MV-4-11 (cell line): Measurements from ENCODE around the gene SCNN1G.

Experiments
- DNase-seq: peaks from one replicate; lab custom pipeline; 2025; lab: John Stamatoyannopoulos, UW

Gene SCNN1G

DNA sequence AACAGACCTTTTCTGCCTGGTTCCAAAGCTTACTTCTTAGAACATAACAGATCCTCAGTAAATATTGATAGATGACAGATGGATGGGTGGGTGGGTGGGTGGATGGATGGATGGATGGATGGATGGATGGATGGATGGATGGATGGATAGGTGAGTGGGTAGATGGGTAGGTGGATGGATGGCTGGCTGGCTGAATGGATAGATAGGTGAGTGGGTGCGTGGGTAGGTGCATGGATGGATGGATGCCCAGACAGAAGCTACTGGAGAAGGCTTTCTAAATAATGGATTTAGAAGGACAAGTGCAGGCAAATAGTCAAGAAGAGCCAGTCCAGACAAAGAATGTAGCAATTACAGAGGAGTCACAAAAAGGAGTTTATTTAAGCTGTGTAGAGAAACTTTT, 19.6 kb downstream of the SCNN1G start:
- no peak for DNase-seq

DNA sequence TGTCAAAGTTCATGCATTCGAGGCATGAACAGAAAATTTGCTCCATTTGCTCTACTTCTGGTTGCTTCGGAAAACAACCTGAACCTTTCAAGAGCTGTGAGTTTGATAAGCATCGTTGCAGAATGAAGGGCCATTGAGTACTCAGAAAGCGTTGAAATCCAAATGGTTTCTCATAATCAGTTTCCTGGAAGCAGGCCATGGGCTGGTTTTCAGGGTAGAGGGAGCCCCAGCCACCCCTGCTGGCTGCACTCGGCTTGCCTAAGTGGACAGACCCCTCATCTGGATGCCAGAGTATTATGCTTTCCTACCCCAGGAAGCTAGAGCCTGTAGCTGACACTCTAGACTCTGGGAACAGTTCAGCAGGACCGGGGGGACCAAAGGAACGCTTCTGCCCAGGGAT, 24.4 kb downstream of the SCNN1G start:
- no peak for DNase-seq

DNA sequence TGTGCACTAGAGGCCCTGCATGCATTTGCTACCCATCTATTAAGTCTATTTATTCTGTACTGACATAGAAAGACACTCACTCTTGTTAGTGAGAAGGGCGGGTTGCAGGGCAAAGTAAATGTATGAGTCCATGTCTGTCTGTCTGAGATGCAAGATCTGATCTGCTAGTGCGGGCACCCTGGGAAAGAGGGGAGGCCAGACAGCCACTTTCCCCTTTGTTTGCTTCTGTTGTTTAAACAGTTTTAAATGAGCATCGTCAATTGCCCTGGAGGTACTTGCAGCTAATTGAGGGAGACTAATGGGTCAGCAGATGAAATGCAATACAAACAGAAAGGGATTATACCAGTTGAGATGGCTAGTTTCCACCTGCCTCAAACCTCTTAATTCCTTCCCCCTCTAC, 24.9 kb downstream of the SCNN1G start:
- DNase-seq, result no peak

DNA sequence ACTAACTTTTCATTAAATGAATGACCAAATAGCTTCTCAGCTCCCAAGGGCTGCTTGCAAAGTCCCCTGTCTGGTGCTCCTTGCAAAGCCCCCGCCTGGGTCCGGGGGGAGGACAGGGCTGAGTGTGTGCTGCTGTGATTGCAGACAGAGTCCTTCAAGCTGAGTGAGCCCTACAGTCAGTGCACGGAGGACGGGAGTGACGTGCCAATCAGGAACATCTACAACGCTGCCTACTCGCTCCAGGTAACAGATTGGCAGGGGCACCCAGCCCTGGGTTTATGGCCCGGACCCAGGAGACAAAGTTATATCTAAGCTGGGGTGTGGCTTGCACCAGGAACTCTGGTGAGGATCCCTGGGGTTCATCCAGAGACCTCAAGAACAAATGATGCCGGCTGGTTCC, 27.1 kb downstream of the SCNN1G start:
- no peak for DNase-seq

DNA sequence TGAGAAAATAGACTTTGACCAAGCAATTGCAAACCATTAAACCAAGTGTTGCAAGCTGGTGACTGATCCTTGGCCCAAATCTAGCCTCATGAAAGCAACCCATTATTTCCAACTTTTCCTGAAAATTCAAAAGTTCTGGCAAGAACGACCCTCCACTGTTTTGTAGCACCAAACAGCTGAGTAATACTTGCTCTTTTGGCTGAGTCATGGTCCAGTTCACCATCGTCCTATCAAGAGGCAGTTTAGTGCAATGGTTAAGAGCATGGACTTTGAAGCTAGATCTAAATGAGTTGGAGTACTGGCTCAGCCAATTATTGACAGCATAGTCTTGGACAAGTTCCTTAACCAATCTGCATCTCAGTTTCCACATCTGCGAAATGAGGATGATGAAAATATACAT, 31.3 kb downstream of the SCNN1G start:
- DNase-seq, result no peak

DNA sequence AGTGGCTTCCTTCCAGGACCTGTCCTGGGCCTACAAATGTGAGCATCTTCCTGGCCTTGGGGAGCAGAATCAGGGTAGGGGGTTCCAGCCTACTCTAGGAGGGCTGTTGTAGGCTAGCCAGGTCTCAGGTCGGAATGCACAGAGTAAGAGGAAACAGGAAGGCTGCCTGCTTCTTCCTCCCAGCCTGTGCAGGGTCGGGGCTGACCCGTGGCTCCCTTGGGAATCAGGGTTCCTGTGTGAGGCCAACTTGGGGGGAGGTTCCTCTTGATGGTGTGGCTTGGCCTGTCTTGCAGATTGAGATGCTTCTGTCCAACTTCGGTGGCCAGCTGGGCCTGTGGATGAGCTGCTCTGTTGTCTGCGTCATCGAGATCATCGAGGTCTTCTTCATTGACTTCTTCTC, 32.3 kb downstream of the SCNN1G start:
- DNase-seq, result no peak

DNA sequence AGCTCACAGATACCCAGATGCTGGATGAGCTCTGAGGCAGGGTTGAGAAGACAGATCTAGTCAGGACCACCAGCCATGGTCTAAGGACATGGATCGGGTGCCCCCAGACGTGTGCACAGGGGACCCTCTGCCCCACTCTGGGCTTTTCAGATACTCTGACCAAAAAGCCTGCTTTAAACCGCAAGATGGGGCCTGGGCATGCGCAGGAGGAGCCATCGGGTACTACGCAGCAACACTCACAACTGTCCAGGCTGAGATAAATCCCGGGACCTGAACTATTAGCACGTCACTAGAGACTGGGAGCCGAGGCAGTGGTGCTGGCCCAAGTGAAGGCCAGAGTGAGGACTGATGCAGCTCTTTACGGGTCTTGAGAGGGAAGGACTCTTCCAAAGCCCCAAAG, 32.9 kb downstream of the SCNN1G start:
- no peak for DNase-seq

DNA sequence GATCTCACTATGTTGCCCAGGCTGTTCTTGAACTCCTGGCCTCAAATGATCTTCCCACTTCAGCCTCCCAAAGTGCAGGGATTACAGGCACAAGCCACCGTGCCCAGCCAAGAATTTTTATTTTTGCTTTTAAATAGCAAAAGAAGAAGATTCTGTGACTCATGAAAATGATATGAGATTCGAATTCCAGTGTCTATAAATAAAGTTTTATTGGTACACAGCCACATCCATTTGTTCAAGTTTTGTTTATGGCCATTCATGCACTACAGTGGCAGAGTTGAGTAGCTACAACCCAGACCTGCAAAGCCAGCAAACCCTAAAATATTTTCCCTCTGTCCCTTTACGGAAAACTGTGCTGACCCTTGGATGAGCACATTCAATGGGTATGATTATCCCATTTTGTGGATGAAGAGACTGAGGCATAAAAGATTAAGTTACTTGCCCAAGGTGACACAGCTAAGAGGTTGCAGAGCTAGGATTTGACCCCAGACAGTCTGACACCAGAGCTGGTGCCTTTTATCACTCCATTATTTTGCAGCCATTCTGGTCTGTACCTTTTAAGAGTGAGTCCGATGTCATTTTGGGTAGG, 34.2 kb downstream of the SCNN1G start:
- no peak for DNase-seq

DNA sequence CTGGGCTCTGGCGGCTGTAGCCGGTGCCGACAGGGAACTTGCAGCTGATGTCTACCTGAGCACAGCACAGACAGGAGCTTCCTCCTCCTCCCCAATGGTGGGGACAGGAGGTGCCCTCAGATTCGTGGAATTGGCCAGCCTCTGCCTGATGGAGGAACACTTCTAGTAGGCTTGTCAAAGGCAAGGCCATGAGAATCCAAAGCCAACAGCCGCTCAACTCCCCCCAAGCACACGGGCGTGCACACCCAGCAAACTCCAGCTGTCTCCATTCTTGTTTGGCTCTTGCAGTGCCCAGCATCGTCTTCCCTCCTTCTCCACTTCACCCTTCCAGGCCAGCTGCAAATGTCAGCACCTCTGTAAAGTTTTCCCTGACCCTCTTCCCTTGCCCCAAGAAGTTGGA, 35.1 kb downstream of the SCNN1G start:
- DNase-seq, result no peak

DNA sequence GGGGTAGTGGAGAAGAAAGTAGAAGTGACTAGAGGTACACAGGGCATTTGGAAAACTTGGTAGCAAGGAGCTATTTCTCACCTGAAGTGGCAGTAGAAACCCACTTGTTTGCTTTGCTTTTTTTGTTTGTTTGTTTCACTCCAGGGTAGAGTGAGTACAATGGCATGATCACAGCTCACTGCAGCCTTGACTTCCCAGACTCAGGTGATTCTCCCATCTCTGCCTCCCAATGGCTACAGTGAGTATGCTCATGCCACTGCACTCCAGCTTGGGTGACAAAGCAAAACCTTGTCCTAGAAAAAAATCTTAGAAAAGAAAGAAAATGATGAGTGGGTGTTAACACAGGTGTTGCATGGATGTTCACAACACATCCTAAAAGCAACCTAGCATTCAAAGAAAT, 40.4 kb downstream of the SCNN1G start:
- DNase-seq, result no peak

DNA sequence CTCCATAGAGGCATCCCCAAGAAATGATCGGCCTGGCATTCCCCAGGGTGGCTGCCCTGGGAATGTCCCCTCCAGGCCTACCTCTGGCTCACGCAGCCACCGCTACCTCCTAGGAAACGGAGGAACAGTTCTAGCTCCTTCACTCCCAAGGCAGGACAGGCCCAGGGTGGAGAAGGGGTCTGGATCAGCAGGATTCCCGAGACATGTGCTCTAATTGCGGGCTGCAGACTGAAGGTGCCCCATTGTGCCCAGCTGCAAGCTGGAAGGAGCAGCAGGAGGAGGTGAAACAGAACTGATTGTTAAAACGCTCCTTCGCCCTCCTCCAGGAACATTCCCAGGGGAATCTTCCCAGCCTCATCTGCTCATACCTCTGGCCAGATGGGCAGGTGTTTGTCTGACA, 40.8 kb downstream of the SCNN1G start:
- DNase-seq, result no peak

DNA sequence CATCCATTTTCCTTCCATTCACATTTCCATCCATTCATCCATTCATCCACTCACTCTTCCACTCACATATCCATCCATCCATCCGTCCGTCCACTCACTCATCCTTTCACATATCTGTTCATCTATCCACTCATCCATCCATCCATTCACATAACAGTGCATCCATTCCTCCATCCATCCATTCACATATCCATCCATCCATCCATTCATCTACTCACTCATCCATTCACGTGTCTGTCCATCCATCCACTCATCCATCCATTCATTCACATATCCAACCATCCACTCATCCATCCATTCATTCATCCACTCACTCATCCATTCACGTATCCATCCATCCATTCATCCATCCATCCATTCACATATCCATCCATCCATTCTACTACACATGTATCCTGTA, 42.6 kb downstream of the SCNN1G start:
- no peak for DNase-seq

DNA sequence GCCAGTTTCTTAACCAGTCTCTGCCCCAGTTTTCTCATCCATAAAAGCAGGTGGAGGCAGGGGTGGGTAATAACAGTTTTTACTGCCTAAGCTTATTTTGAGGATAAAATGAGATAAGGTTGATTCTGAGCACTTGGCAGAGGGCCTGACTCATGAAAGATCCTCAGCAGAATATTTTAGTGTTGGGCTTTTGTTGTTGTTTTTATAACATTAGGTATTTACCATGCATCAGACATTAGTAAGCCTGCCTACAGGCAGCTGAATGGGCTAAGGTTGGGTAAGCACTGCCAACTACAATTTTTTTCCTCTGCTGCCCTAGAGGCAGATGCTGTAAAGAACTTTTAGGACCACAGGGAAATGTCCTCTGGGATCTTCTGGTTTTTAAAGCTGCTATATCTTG, 43.1 kb downstream of the SCNN1G start:
- DNase-seq, result no peak

DNA sequence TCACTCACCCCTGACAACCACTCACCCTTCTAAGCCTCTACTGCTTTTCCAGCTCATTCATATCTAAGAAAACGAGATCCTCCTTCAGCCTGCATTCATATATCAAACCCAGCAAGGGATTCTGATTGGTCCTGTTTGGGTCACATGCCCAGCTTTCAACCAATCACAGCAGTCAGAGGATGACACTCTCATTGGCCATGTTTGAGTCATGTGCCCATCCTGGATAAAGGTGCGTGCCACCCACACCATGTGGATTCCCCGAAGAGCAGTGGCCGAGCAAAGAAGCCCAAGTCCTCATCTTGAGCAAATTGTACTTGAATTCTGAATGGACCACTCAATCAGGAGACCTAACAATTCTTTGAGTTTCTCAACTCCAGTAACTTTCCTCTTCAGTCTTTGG, 45.0 kb downstream of the SCNN1G start:
- no peak for DNase-seq

DNA sequence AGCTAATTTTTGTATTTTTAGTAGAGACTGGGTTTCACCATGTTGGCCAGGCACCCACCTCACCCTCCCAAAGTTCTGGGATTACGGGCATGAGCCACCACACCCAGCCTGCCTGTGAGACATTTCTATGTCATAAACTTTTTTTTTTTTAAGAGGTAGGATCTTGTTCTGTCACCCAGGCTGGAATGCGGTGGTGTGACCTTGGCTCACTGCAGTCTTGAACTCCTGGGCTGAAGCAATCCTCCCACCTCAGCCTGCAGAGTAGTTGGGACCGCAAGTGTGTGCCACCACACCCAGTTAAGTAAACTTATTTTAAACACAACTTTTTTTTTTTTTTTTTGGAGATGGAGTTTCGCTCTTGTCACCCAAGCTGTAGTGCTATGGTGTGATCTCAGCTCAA, 47.2 kb downstream of the SCNN1G start:
- DNase-seq, result no peak

DNA sequence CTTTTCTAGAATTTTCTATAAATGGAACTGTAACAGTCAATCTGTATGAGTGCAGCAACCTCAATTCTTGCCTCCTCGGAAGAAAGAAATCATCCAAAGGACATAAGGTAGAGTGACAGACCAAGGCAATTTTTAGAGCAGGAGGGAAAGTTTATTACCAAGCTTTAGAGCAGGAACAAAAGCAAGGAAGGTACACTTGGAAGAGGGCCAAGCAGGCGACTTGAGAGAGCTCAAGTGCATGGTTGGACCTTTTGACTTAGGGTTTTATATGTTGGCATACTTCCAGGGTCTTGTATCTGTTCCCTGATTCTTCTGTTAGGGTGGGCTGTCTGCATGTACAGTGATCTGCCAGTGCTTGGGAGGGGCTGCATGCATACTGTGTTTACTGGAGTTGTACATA, 50.3 kb downstream of the SCNN1G start:
- no peak for DNase-seq

DNA sequence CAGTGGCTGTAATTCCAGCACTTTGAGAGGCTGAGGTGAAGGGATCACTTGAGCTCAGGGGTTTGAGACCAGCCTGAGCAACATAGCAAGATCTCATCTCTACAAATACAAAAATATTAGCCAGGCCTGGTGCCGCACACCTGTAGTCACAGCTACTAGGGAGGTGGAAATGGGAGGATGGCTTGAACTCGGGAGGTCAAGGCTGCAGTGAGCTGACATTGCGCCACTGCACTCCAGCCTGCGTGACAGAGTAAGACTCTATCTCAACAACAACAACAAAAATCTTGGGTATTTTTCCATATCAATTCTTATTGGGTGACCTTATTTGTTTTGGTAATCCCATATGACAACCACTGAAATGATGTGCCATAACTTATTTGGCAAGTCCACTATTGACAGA, 52.6 kb downstream of the SCNN1G start:
- no peak for DNase-seq

DNA sequence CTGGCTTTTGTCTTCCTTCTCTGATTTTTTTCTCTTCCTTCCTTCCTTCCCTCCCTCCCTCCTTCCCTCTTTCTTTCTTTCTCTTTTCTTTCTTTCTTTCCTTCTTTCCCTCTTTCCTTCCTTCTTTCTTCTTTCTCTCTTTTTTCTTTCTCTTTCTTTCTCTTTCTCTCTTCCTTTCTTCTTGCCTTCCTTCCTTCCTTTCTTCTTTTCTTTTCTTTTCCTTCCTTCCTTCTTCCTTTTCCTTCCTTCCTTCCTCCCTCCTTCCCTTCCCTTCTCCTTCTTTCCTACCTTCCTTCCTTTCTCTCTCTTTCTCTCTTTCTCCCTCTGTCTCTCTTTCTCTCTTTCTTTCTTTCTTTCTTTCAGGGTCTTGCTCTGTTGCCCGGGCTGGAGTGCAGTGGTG, 54.4 kb downstream of the SCNN1G start:
- no peak for DNase-seq

DNA sequence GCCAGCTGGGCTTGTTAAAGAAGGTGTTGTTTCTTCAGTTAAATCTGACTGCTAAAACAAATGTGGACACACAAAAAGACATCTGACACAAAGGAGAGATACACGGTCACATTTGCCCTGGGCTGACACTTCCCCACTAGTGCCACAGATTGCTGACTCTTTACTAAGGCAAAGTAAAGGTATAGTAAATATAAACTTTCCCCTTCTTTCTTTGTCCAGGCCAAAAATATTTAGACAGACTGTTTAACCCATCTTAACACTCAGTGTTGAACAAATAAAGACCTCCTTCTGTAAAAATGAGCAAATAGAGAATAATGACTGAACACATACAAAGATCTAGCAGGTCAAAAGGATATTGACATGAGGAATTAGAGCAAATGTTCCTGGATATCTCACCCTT, 58.4 kb downstream of the SCNN1G start:
- DNase-seq, result no peak

DNA sequence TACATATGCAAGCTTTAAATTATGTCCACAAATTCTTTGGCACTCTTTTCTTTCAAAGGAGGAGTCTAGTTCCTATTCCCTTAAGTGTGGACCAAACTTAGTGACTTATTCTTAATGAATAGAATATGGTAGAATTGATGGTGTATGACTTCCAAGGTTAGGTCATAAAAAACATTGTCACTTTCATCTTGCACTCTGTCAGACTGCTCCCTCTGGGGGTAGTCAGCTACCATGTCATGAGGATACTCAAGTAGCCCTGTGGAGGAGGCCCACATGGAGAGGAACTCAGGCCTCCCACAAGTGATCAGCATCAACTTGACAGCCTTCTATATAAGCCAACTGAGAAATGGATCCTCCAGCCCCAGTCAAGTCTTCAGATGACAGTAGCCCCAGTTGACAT, 61.6 kb downstream of the SCNN1G start:
- DNase-seq, result no peak

DNA sequence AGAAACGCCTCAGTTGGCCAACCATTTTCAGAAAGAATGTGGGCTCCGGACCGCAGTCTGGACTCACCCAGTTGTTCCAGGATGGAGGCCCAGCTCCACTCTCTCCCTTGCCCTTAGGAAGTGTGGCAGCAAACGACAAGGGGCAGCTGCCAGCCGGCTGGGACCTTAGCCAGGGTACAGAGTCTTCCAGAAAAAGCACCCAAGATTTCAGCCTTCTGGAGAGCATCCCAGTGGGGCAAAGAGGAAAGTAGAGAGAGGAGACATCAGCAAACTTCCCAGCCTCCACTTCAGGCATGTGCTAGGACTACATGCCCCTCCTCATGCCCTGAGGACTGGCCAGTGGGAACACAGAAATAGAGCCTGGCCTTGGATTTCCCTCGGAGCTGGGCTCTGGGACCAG, 62.7 kb downstream of the SCNN1G start:
- no peak for DNase-seq

DNA sequence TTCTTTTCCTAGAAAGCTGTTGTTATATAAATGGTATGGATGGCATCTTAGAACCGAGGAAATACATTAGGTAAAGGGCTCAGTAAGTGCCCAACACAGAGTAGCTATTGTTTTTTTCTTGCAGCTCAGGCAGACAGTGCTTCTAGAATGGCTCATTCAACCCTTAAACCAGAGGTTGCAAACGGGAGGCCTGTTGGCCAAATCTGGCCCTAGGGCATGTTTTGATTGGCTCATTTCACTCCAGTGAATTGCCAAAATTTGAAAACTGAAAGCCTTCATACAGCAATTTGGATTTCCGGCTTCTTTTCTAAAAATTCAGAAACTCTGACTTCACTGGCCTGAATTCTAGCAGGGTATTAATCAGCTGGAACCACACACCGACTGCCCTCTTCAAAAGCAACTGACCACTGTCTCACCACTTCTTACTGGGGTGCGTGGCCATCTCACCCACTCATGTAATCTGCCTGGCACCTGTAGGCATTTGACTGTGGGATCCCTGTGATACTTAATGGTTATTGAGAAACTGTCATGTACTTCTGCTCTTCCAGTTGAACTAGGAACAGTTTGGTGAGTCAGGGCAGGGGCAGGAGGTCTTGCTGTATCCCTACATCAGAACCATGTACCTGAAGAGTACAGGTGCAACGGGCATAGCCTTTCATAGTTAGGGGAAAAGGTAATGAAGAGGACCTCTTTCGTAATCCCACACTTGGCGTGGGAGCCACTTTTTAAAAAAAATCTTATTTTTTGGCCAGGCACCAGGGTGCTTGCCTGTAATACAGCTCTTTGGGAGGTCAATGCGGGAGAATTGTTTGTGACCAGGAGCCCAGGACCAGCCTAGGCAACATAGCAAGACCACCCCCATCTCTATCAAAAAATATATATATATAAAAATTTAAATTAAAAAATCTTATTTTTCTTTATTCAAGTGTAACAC, 66.0 kb downstream of the SCNN1G start:
- no peak for DNase-seq

DNA sequence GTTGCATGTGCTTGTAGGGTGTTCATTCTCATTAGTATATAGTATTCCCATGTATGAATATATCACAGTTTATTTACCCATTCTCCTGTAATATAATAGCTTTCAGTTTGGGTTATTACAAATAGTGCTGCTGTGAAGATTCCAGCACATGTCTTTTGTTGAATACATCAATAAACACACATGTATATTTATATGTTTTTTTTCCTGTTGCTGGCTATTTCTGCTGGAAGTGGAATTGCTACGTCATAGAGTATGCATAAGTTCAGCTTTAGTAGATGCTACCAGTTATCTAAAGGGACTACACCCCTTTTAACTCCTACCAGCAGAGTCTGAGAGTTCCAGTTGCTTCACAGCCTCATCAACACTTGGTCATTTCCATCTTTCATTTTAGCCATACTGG, 67.3 kb downstream of the SCNN1G start:
- no peak for DNase-seq

DNA sequence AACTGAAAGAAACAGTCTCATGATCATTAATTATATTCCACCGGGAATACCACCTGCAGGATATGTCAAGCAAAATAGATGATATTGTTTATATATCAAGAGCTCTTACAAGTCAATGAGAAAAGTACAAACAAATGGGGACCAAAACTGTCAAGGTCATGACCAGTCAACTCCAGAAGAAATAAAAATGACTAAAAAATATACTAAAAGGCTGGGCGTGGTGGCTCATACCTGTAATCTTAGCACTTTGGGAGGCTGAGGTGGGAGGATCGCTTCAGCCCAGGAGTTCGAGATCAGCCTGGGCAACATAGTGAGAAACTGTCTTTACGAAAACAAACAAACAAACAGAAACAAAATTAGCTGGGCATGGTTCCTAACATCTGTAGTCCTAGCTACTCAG, 69.8 kb downstream of the SCNN1G start:
- no peak for DNase-seq
